ENCODE results near the gene MCAT.

The MCAT gene

GRCh38 chr22:43144949-43145348, 1.8 kb upstream of the MCAT start:
- DNase-seq (ENCODE audit: low spot score) (no peak), ATAC-seq (ENCODE audit: low read depth) (no peak)
- Histone ChIP-seq H3K36me3 (ENCODE audit: low read depth) (peaks cover 20% of the 10 kb centered on the region), H3K9me3 (ENCODE audit: severe bottlenecking) (no peaks in the 10 kb centered on the region), H3K4me1 (ENCODE audit: insufficient read depth, poor library complexity, severe bottlenecking) (peaks cover 7% of the 10 kb centered on the region), H3K27ac (ENCODE audit: poor library complexity, severe bottlenecking) (no peak overlapping the region), H3K4me3 (ENCODE audit: severe bottlenecking) (no peak overlapping the region), H3K27me3 (ENCODE audit: insufficient read depth, poor library complexity, severe bottlenecking) (no peaks in the 10 kb centered on the region)
- TF ChIP-seq, protein P1, sequence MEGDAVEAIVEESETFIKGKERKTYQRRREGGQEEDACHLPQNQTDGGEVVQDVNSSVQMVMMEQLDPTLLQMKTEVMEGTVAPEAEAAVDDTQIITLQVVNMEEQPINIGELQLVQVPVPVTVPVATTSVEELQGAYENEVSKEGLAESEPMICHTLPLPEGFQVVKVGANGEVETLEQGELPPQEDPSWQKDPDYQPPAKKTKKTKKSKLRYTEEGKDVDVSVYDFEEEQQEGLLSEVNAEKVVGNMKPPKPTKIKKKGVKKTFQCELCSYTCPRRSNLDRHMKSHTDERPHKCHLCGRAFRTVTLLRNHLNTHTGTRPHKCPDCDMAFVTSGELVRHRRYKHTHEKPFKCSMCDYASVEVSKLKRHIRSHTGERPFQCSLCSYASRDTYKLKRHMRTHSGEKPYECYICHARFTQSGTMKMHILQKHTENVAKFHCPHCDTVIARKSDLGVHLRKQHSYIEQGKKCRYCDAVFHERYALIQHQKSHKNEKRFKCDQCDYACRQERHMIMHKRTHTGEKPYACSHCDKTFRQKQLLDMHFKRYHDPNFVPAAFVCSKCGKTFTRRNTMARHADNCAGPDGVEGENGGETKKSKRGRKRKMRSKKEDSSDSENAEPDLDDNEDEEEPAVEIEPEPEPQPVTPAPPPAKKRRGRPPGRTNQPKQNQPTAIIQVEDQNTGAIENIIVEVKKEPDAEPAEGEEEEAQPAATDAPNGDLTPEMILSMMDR (IDR thresholded peaks at IDR 0.05; ENCODE audit: poor library complexity, severe bottlenecking), result no peak

DNA sequence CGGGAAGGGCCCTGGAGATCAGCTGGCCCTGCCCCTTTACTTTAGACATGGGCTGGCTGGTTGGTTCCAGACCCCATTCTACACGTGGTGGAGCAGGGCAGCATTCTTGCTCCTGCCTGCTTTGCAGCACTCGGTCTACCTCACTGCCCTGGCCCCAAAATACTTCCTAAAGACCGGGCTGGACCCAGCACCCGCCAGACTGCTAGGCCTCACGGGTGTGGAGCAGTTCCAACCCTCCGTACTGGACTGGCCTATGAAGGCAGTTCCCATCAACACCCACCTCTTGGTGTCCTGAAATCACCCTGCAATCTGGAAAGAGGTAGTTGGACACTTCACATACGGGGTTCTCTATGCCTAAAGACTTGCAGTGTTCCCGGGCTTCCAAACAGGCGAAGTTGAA, 6.4 kb downstream of the MCAT start:
- Histone ChIP-seq H3K27me3 (ENCODE audit: insufficient read depth, poor library complexity, severe bottlenecking) (no peaks in the 10 kb centered on the region), H3K27ac (ENCODE audit: poor library complexity, severe bottlenecking) (no peak overlapping the region), H3K9me3 (ENCODE audit: severe bottlenecking) (no peaks in the 10 kb centered on the region), H3K4me3 (ENCODE audit: severe bottlenecking) (no peak overlapping the region), H3K4me1 (ENCODE audit: insufficient read depth, poor library complexity, severe bottlenecking) (peaks cover 2% of the 10 kb centered on the region), H3K36me3 (ENCODE audit: low read depth) (peaks cover 72% of the 10 kb centered on the region)
- TF ChIP-seq, protein P1 (IDR thresholded peaks at IDR 0.05; ENCODE audit: poor library complexity, severe bottlenecking), result no peak
- ATAC-seq (ENCODE audit: low read depth) (no peak), DNase-seq (ENCODE audit: low spot score) (no peak)

GRCh38 chr22:43136255-43136654, 6.9 kb downstream of the MCAT start:
- H3K27me3 ChIP-seq (ENCODE audit: insufficient read depth, poor library complexity, severe bottlenecking), result no peaks in the 10 kb centered on the region
- H3K27ac ChIP-seq (ENCODE audit: poor library complexity, severe bottlenecking), result no peak overlapping the region
- no peak overlapping the region for H3K4me3 ChIP-seq (ENCODE audit: severe bottlenecking)
- peaks cover 68% of the 10 kb centered on the region for H3K36me3 ChIP-seq (ENCODE audit: low read depth)
- no peak for DNase-seq (ENCODE audit: low spot score)
- TF ChIP-seq, protein P1 (IDR thresholded peaks at IDR 0.05; ENCODE audit: poor library complexity, severe bottlenecking), result peak; percentile 63
- ATAC-seq (ENCODE audit: low read depth), result no peak; the same call in 2 of the 3 replicates
- H3K4me1 ChIP-seq (ENCODE audit: insufficient read depth, poor library complexity, severe bottlenecking), result no peaks in the 10 kb centered on the region
- H3K9me3 ChIP-seq (ENCODE audit: severe bottlenecking), result no peaks in the 10 kb centered on the region

- Histone ChIP-seq H3K4me3 (ENCODE audit: severe bottlenecking) (no peak overlapping the region), H3K9me3 (ENCODE audit: severe bottlenecking) (no peaks in the 10 kb centered on the region), H3K36me3 (ENCODE audit: low read depth) (peaks cover 65% of the 10 kb centered on the region), H3K4me1 (ENCODE audit: insufficient read depth, poor library complexity, severe bottlenecking) (no peaks in the 10 kb centered on the region), H3K27me3 (ENCODE audit: insufficient read depth, poor library complexity, severe bottlenecking) (no peaks in the 10 kb centered on the region), H3K27ac (ENCODE audit: poor library complexity, severe bottlenecking) (no peak overlapping the region)
- no peak for ATAC-seq (ENCODE audit: low read depth)
- TF ChIP-seq, protein P1 (IDR thresholded peaks at IDR 0.05; ENCODE audit: poor library complexity, severe bottlenecking), result no peak
- no peak for DNase-seq (ENCODE audit: low spot score)
These were observed 7.6 kb downstream of the MCAT start for GRCh38 chr22:43135565-43135964.

- Histone ChIP-seq H3K27me3 (ENCODE audit: insufficient read depth, poor library complexity, severe bottlenecking) (no peaks in the 10 kb centered on the region), H3K4me1 (ENCODE audit: insufficient read depth, poor library complexity, severe bottlenecking) (no peaks in the 10 kb centered on the region), H3K9me3 (ENCODE audit: severe bottlenecking) (no peaks in the 10 kb centered on the region), H3K4me3 (ENCODE audit: severe bottlenecking) (no peak overlapping the region), H3K27ac (ENCODE audit: poor library complexity, severe bottlenecking) (no peak overlapping the region), H3K36me3 (ENCODE audit: low read depth) (peaks cover 55% of the 10 kb centered on the region)
- ATAC-seq (ENCODE audit: low read depth), result no peak
- no peak for DNase-seq (ENCODE audit: low spot score)
- TF ChIP-seq, protein P1 (IDR thresholded peaks at IDR 0.05; ENCODE audit: poor library complexity, severe bottlenecking), result no peak
These were observed 8.6 kb downstream of the MCAT start for GRCh38 chr22:43134553-43134952.

Measured in RWPE2 (cell line).